Hematopoietic multipotent progenitor cell treated with erythropoietin and hydrocortisone succinate and interleukin-3 and kit ligand, for 8 days (in vitro differentiated cells): ENCODE measurements around the gene SIL1.
"Not testable (repeated sequence)": the region's sequence is repeated elsewhere in the genome, so short reads cannot be mapped to it uniquely, and the experiment has no call there.

Experiments
- DNase-seq: peaks from one replicate; pipeline ENCODE4 v3.0.0-alpha.2; 2015

The SIL1 gene

GRCh38 chr5:139174382-139174781, 23.8 kb downstream of the SIL1 start:
- DNase-seq: not testable (repeated sequence)

- DNase-seq: no peak
Observed at GRCh38 chr5:139171779-139172404, 26.3 kb downstream of the SIL1 start.

GRCh38 chr5:139167952-139168720, 30.0 kb downstream of the SIL1 start:
- DNase-seq: no peak

GRCh38 chr5:139167533-139167932, 30.6 kb downstream of the SIL1 start:
- no peak for DNase-seq

- no peak for DNase-seq
Observed at GRCh38 chr5:139167063-139167462, 31.1 kb downstream of the SIL1 start.

- not testable (repeated sequence) for DNase-seq
Observed at GRCh38 chr5:139164897-139165296, 33.3 kb downstream of the SIL1 start.

GRCh38 chr5:139164020-139164419, 34.1 kb downstream of the SIL1 start:
- DNase-seq: peak; percentile 86

GRCh38 chr5:139162448-139162847, 35.7 kb downstream of the SIL1 start:
- no peak for DNase-seq

- DNase-seq: no peak
Observed at GRCh38 chr5:139158791-139159190, 39.4 kb downstream of the SIL1 start.

GRCh38 chr5:139157556-139157955, 40.6 kb downstream of the SIL1 start:
- no peak for DNase-seq

- DNase-seq: peak; percentile 31
Observed at GRCh38 chr5:139156814-139157213, 41.4 kb downstream of the SIL1 start.

GRCh38 chr5:139155333-139155732, 42.8 kb downstream of the SIL1 start:
- DNase-seq: no peak

GRCh38 chr5:139151902-139152301, 46.3 kb downstream of the SIL1 start:
- no peak for DNase-seq

- DNase-seq: no peak
Observed at GRCh38 chr5:139150367-139150999, 47.7 kb downstream of the SIL1 start.

GRCh38 chr5:139149477-139150199, 48.5 kb downstream of the SIL1 start:
- DNase-seq: peak; percentile 78

GRCh38 chr5:139148986-139149385, 49.2 kb downstream of the SIL1 start:
- DNase-seq: no peak

- DNase-seq: no peak
Observed at GRCh38 chr5:139148306-139148705, 49.9 kb downstream of the SIL1 start.

- no peak for DNase-seq
Observed at GRCh38 chr5:139147483-139148087, 50.6 kb downstream of the SIL1 start.

- DNase-seq: no peak
Observed at GRCh38 chr5:139146809-139147482, 51.2 kb downstream of the SIL1 start.

- DNase-seq: peak; percentile 42
Observed at GRCh38 chr5:139141446-139142204, 56.5 kb downstream of the SIL1 start.

- no peak for DNase-seq
Observed at GRCh38 chr5:139140591-139141071, 57.5 kb downstream of the SIL1 start.
